K562 (cell line): ENCODE data around the gene EIF4E2. TPM values are rescaled to one million over a fixed set of nuclear protein-coding genes. Genes with fewer than 3 reads are reported as not detected.

Experiments
- ATAC-seq: fragments of 200-7000 bp; cut with Tn5 transposase; 3 replicates; pipeline ENCODE4 v1.9.1; 2020; ENCODE audit warnings: moderate library complexity
- BruUV-seq: library from RNA; stranded (reverse); fragments of 400-500 nt; replicated peaks from 2 replicates; lab custom pipeline; 2021; lab: Mats Ljungman, UMichigan
- CTCF ChIA-PET: fragments of 300-600 bp; formaldehyde crosslinking; extraction: SDS; loops from one replicate; lab custom pipeline; 2021; ENCODE audit warnings: low intra/inter-chr PET ratio; lab: Yijun Ruan, JAX
- POLR2A ChIA-PET: fragments of 300-600, 350-650 bp; sonication (Branson Sonifier 250); formaldehyde crosslinking; extraction: SDS; loops from one replicate; lab custom pipeline; 2021; ENCODE audit warnings: antibody characterized with exemption, inconsistent platforms; lab: Yijun Ruan, JAX
- DNase-seq, 4 experiments: peaks; one replicate each; pipeline versions ENCODE4 v3.0.0 to v3.0.0-alpha.2; 2011 to 2018; ENCODE audit warnings: low spot score in 3 of 4, mixed read lengths in 3 of 4; ENCODE audit errors: extremely low read depth in 1 of 4
- FAIRE-seq: peaks from 2 replicates; lab custom pipeline; 2011; peaks lifted over from hg19 to GRCh38; lab: Jason Lieb, UNC
- H2AFZ ChIP-seq: 2 replicates; pipeline ENCODE4 v1.6.0; 2011; ENCODE audit warnings: low read depth, low read length, control low read depth, inconsistent platforms
- H3K27ac ChIP-seq: fragments of 200-600 bp; 3 replicates; pipeline ENCODE4 v1.8.0; 2011; ENCODE audit warnings: low read depth, mild to moderate bottlenecking, control low read depth, inconsistent platforms, low read length, moderate library complexity, mixed read lengths; ENCODE audit errors: extremely low read depth
- H3K27me3 ChIP-seq, 2 experiments: fragments of 300-600 bp in 1 of 2; 2 replicates in 1 of 2; 3 replicates in 1 of 2; pipeline versions ENCODE4 v1.6.0 to v1.8.0; 2011; ENCODE audit warnings: inconsistent platforms in 2 of 2, low read length in 2 of 2, mild to moderate bottlenecking in 1 of 2, mixed read lengths in 1 of 2, moderate library complexity in 1 of 2; ENCODE audit not compliant: control insufficient read depth in 2 of 2, insufficient read depth in 2 of 2
- H3K36me3 ChIP-seq: fragments of 300-600 bp; 3 replicates; pipeline ENCODE4 v1.8.0; 2011; ENCODE audit warnings: mild to moderate bottlenecking, low read length, inconsistent platforms; ENCODE audit not compliant: control insufficient read depth, insufficient read depth
- H3K4me1 ChIP-seq, 2 experiments: fragments of 200-600 bp in 1 of 2; replicated peaks in 1 of 2; 2 replicates in 1 of 2; 3 replicates in 1 of 2; pipeline versions ENCODE4 v1.5.1 to v1.8.0; 2011; ENCODE audit warnings: inconsistent platforms in 2 of 2, low read length in 2 of 2, mild to moderate bottlenecking in 1 of 2, mixed read lengths in 1 of 2, moderate library complexity in 1 of 2; ENCODE audit not compliant: control insufficient read depth in 2 of 2, insufficient read depth in 2 of 2
- H3K4me2 ChIP-seq: 2 replicates; pipeline ENCODE4 v1.6.1; 2011; ENCODE audit warnings: low read length, control low read depth, inconsistent platforms, mixed read lengths; ENCODE audit not compliant: insufficient read depth
- H3K4me3 ChIP-seq: fragments of 200-600 bp; sonication (generic), shearing (Covaris generic); 2 replicates; pipeline ENCODE4 v1.5.1; 2016; ENCODE audit warnings: control low read depth, inconsistent platforms
- H3K79me2 ChIP-seq: fragments of 200-600 bp; 3 replicates; pipeline ENCODE4 v1.8.0; 2011; ENCODE audit warnings: low read length, inconsistent platforms; ENCODE audit not compliant: control insufficient read depth, insufficient read depth
- H3K9ac ChIP-seq, 2 experiments: 2 replicates each; pipeline versions ENCODE4 v1.6.0 to v1.6.1; 2011; ENCODE audit warnings: low read depth in 2 of 2, low read length in 2 of 2, control low read depth in 1 of 2, inconsistent platforms in 1 of 2, mild to moderate bottlenecking in 1 of 2, mixed read lengths in 1 of 2; ENCODE audit not compliant: insufficient read depth in 1 of 2
- H3K9me1 ChIP-seq: one replicate; pipeline ENCODE4 v1.6.0; 2011; ENCODE audit warnings: inconsistent platforms, mild to moderate bottlenecking, low read length, moderate library complexity; ENCODE audit not compliant: control insufficient read depth, insufficient read depth
- H3K9me3 ChIP-seq: replicated peaks from 2 replicates; pipeline ENCODE4 v1.5.1; 2011; ENCODE audit warnings: low read depth, low read length, inconsistent platforms; ENCODE audit not compliant: control insufficient read depth, insufficient read depth
- H4K20me1 ChIP-seq: replicated peaks from 2 replicates; pipeline ENCODE4 v1.6.1; 2011; ENCODE audit warnings: low read length, inconsistent platforms, mixed read lengths; ENCODE audit not compliant: control insufficient read depth, insufficient read depth
- ESRRB ChIP-seq: fragments of 250-450 bp; sonication (Bioruptor Pico); IDR thresholded peaks from 2 replicates; pipeline ENCODE4 v1.5.0; 2020; ENCODE audit warnings: mild to moderate bottlenecking, moderate library complexity, borderline replicate concordance
- GTF2E2 ChIP-seq: fragments of 200-800 bp; sonication (Bioruptor generic); IDR thresholded peaks from 2 replicates; pipeline ENCODE4 v1.6.1; 2016; ENCODE audit warnings: missing genetic modification characterization, missing compliant biosample characterization
- MCM3 ChIP-seq: fragments of 450-650 bp; IDR thresholded peaks from 2 replicates; pipeline ENCODE4 v1.6.1; 2016
- PRMT5 ChIP-seq: sonication (generic); formaldehyde crosslinking; IDR thresholded peaks from 2 replicates; pipeline ENCODE4 v1.5.0; 2020; ENCODE audit warnings: missing genetic modification reagents
- PRPF4 ChIP-seq: fragments of 200-400 bp; formaldehyde crosslinking; IDR thresholded peaks from one replicate; pipeline ENCODE4 v1.6.1; 2017; ENCODE audit warnings: low read length, low read depth, mild to moderate bottlenecking; ENCODE audit not compliant: insufficient read depth, poor library complexity, severe bottlenecking
- TAL1 ChIP-seq: fragments of 450-650 bp; IDR thresholded peaks from 2 replicates; pipeline ENCODE4 v1.6.1; 2016; ENCODE audit warnings: mild to moderate bottlenecking
- ZKSCAN3 ChIP-seq: fragments of 250-450 bp; sonication (Bioruptor Pico); IDR thresholded peaks from 2 replicates; pipeline ENCODE4 v1.4.0; 2020
- ZNF140 ChIP-seq: fragments of 250-450 bp; sonication (Bioruptor Pico); IDR thresholded peaks from 2 replicates; pipeline ENCODE4 v1.8.0; 2021; ENCODE audit warnings: moderate library complexity, mild to moderate bottlenecking, inconsistent platforms
- ZNF217 ChIP-seq: sonication (generic); formaldehyde crosslinking; IDR thresholded peaks from 2 replicates; pipeline ENCODE4 v1.8.0; 2022; ENCODE audit warnings: mild to moderate bottlenecking, missing genetic modification reagents
- WGBS: fragments of 100-300 bp; shearing (Covaris generic); methylation state at CpG from one replicate; pipeline ENCODE4 v1.1.6; 2016; ENCODE audit warnings: low coverage, mixed read lengths; ENCODE audit not compliant: insufficient coverage; ENCODE audit errors: missing lambda C conversion rate; 5-methylcytosine and 5-hydroxymethylcytosine counted together
- in situ Hi-C: fragments of 300-500 bp; cut with MboI; formaldehyde crosslinking; loops from 4 replicates; pipeline ENCODE4 v1.15.0; 2018; ENCODE audit warnings: inconsistent platforms, mixed read lengths
- intact Hi-C: fragments of 100-400 bp; cut with micrococcal nuclease; formaldehyde crosslinking; loops from 2 replicates; pipeline ENCODE4 v1.14.2; 2022
- polyA plus RNA-seq, 8 experiments: library from polyadenylated mRNA; depleted of rRNA in 4 of 8; stranded (reverse) in 5 of 8; unstranded in 3 of 8; fragments of >200 nt; fragmentation: Nextera tagmentation in 2 of 8; fragmentation: Illumina TruSeq in 1 of 8; extraction: Ambion mirVana in 2 of 8; extraction: Trizol in 1 of 8; gene quantifications; 2 replicates each; pipeline versions ENCODE4 v1.2.1 to v1.2.3, GENCODE V29; 2011 to 2014; ENCODE audit warnings: inconsistent platforms in 1 of 8, missing spikeins in 1 of 8
- total RNA-seq, 7 experiments: library from RNA; depleted of rRNA in 6 of 7; stranded (reverse); fragments of >200 nt in 6 of 7; fragmentation: Illumina TruSeq in 2 of 7; extraction: Trizol in 2 of 7; gene quantifications; 2 replicates each; pipeline versions ENCODE4 v1.2.1 to v1.2.3, GENCODE V29; 2011 to 2021; ENCODE audit warnings: low replicate concordance in 1 of 7
- TF ChIP-seq, protein P1 (sequence below): fragments of 450-650 bp; IDR thresholded peaks from 2 replicates; pipeline ENCODE4 v1.6.1; 2016; ENCODE audit warnings: missing biosample characterization, missing genetic modification characterization
- TF ChIP-seq, protein P2 (sequence below): sonication (generic); formaldehyde crosslinking; IDR thresholded peaks from 2 replicates; pipeline ENCODE4 v1.8.0; 2022; ENCODE audit warnings: missing genetic modification reagents, mild to moderate bottlenecking, borderline replicate concordance
- TF ChIP-seq, protein P3 (sequence below): fragments of 450-650 bp; IDR thresholded peaks from 2 replicates; pipeline ENCODE4 v1.6.1; 2016; ENCODE audit warnings: borderline replicate concordance
- TF ChIP-seq, protein P4 (sequence below): fragments of 450-650 bp; formaldehyde crosslinking; IDR thresholded peaks from 2 replicates; pipeline ENCODE4 v1.4.0; 2020; ENCODE audit warnings: mild to moderate bottlenecking, moderate library complexity
- TF ChIP-seq, protein P5 (sequence below): fragments of 450-650 bp; IDR thresholded peaks from 2 replicates; pipeline ENCODE4 v1.6.1; 2016; ENCODE audit warnings: low read depth, mild to moderate bottlenecking, moderate library complexity
- TF ChIP-seq, protein P6 (sequence below): conservative IDR thresholded peaks from 2 replicates; pipeline ENCODE4 v1.6.1; 2011; ENCODE audit warnings: low read depth, mild to moderate bottlenecking, low read length; ENCODE audit not compliant: control insufficient read depth

EIF4E2 gene
- total and polyA plus RNA-seq, 9 of the 15 experiments (the other 6 are each of a cell fraction or from before 2014, with no cell fraction given) = 33.9 to 169 (median 77.5) TPM

DNA sequence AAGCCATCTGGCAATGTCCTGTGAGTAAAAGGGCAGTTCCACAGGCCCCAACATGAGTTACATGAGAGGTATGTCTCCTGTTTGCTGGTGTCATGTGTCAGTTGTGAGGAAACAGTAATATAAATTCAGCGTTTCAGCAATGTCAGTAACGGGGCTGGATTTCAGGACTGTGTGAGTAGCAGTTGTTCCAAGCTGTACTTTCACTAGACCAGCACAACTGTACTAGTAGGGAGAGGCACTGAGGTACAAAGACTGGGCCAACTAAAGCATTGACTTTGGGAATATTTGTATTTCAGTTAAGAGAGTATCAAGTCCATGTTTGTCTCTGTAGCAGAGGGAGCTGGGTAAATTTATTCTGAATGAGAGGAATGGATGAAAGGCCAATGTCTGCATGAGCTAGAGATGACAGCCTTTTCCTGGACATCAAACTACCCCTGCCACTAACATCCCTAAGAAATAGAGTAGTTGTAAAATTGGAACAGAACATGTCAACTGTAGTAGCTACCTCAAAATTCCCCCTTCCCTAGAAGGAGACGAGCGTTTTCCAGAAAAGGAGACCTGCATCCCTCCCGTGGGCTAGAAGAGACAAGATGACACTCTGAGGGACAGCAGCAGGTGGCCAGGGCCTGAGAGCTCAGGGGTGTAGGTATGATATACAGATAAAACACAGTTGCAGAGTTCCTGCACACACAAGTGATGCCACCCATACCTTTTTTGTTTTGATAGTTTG is 24.4 kb downstream of the EIF4E2 start:
- no peak for ATAC-seq
- Histone ChIP-seq H3K79me2 (no peaks in the 10 kb centered on the region), H3K36me3 (peaks cover 27% of the 10 kb centered on the region; the same call in 2 of the 3 replicates), H4K20me1 (no peaks in the 10 kb centered on the region), H3K9me1 (no peaks in the 10 kb centered on the region), H3K27me3 (no peaks in the 10 kb centered on the region), H3K9me3 (no peaks in the 10 kb centered on the region), H3K9ac (no peak overlapping the region), H3K27ac (no peak overlapping the region), H2AFZ (no peak overlapping the region), H3K4me3 (no peak overlapping the region), H3K4me2 (no peak overlapping the region), H3K4me1 (no peaks in the 10 kb centered on the region)
- ChIA-PET CTCF (no interaction called here), POLR2A (no interaction called here)
- 85% methylated on average over 5 of the region's 5 CpGs for WGBS
- FAIRE-seq = no peak
- in situ Hi-C loops (no loop called here), intact Hi-C loops (no loop called here)
- DNase-seq = no peak
- no TSS peak for BruUV-seq
- TF ChIP-seq ZNF140 (CRISPR knock-in tag) (no peak), PRPF4 (no peak), ZNF217 (CRISPR knock-in tag) (no peak), TAL1 (no peak), GTF2E2 (tag) (no peak), ZKSCAN3 (CRISPR knock-in tag) (no peak), ESRRB (CRISPR knock-in tag) (no peak), PRMT5 (CRISPR knock-in tag) (no peak), MCM3 (no peak)
- TF ChIP-seq, protein P1, sequence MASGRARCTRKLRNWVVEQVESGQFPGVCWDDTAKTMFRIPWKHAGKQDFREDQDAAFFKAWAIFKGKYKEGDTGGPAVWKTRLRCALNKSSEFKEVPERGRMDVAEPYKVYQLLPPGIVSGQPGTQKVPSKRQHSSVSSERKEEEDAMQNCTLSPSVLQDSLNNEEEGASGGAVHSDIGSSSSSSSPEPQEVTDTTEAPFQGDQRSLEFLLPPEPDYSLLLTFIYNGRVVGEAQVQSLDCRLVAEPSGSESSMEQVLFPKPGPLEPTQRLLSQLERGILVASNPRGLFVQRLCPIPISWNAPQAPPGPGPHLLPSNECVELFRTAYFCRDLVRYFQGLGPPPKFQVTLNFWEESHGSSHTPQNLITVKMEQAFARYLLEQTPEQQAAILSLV (tag) = no peak
- TF ChIP-seq, protein P2, sequence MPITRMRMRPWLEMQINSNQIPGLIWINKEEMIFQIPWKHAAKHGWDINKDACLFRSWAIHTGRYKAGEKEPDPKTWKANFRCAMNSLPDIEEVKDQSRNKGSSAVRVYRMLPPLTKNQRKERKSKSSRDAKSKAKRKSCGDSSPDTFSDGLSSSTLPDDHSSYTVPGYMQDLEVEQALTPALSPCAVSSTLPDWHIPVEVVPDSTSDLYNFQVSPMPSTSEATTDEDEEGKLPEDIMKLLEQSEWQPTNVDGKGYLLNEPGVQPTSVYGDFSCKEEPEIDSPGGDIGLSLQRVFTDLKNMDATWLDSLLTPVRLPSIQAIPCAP (CRISPR knock-in tag) = no peak
- TF ChIP-seq, protein P3, sequence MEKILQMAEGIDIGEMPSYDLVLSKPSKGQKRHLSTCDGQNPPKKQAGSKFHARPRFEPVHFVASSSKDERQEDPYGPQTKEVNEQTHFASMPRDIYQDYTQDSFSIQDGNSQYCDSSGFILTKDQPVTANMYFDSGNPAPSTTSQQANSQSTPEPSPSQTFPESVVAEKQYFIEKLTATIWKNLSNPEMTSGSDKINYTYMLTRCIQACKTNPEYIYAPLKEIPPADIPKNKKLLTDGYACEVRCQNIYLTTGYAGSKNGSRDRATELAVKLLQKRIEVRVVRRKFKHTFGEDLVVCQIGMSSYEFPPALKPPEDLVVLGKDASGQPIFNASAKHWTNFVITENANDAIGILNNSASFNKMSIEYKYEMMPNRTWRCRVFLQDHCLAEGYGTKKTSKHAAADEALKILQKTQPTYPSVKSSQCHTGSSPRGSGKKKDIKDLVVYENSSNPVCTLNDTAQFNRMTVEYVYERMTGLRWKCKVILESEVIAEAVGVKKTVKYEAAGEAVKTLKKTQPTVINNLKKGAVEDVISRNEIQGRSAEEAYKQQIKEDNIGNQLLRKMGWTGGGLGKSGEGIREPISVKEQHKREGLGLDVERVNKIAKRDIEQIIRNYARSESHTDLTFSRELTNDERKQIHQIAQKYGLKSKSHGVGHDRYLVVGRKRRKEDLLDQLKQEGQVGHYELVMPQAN = no peak
- TF ChIP-seq, protein P4, sequence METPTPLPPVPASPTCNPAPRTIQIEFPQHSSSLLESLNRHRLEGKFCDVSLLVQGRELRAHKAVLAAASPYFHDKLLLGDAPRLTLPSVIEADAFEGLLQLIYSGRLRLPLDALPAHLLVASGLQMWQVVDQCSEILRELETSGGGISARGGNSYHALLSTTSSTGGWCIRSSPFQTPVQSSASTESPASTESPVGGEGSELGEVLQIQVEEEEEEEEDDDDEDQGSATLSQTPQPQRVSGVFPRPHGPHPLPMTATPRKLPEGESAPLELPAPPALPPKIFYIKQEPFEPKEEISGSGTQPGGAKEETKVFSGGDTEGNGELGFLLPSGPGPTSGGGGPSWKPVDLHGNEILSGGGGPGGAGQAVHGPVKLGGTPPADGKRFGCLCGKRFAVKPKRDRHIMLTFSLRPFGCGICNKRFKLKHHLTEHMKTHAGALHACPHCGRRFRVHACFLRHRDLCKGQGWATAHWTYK (CRISPR knock-in tag) = no peak
- TF ChIP-seq, protein P5, sequence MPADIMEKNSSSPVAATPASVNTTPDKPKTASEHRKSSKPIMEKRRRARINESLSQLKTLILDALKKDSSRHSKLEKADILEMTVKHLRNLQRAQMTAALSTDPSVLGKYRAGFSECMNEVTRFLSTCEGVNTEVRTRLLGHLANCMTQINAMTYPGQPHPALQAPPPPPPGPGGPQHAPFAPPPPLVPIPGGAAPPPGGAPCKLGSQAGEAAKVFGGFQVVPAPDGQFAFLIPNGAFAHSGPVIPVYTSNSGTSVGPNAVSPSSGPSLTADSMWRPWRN = no peak
- TF ChIP-seq, protein P6, sequence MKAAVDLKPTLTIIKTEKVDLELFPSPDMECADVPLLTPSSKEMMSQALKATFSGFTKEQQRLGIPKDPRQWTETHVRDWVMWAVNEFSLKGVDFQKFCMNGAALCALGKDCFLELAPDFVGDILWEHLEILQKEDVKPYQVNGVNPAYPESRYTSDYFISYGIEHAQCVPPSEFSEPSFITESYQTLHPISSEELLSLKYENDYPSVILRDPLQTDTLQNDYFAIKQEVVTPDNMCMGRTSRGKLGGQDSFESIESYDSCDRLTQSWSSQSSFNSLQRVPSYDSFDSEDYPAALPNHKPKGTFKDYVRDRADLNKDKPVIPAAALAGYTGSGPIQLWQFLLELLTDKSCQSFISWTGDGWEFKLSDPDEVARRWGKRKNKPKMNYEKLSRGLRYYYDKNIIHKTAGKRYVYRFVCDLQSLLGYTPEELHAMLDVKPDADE = no peak
